Ishikawa (cell line): Measurements from ENCODE around the gene TCP11L2.

ENCODE experiments used
- CEBPB ChIP-seq: IDR thresholded peaks from 2 replicates; pipeline ENCODE4 v1.6.1; 2012
- CREB1 ChIP-seq: IDR thresholded peaks from 2 replicates; pipeline ENCODE4 v1.6.1; 2012; ENCODE audit warnings: low read depth
- EGR1 ChIP-seq: IDR thresholded peaks from 2 replicates; pipeline ENCODE4 v1.6.1; 2012
- EP300 ChIP-seq: IDR thresholded peaks from 2 replicates; pipeline ENCODE4 v1.6.1; 2012; ENCODE audit warnings: borderline replicate concordance
- FOXM1 ChIP-seq: IDR thresholded peaks from 2 replicates; pipeline ENCODE4 v1.6.1; 2012; ENCODE audit warnings: low read depth, borderline replicate concordance
- NFIC ChIP-seq: IDR thresholded peaks from 2 replicates; pipeline ENCODE4 v1.6.1; 2012
- RAD21 ChIP-seq: IDR thresholded peaks from 2 replicates; pipeline ENCODE4 v1.6.1; 2012; ENCODE audit warnings: low read depth
- TAF1 ChIP-seq: IDR thresholded peaks from 2 replicates; pipeline ENCODE4 v1.6.1; 2012; ENCODE audit warnings: low read depth, mild to moderate bottlenecking
- TCF12 ChIP-seq: IDR thresholded peaks from 2 replicates; pipeline ENCODE4 v1.6.1; 2012; ENCODE audit warnings: low read depth
- TEAD4 ChIP-seq: IDR thresholded peaks from 2 replicates; pipeline ENCODE4 v1.6.1; 2012
- YY1 ChIP-seq: IDR thresholded peaks from 2 replicates; pipeline ENCODE4 v1.6.1; 2012; ENCODE audit warnings: low read depth
- TF ChIP-seq, protein P1 (sequence below): IDR thresholded peaks from 2 replicates; pipeline ENCODE4 v1.6.1; 2012
- TF ChIP-seq, protein P2 (sequence below): IDR thresholded peaks from 2 replicates; pipeline ENCODE4 v1.6.1; 2012; ENCODE audit warnings: low read depth, mild to moderate bottlenecking
- TF ChIP-seq, protein P3 (sequence below): IDR thresholded peaks from 2 replicates; pipeline ENCODE4 v1.6.1; 2012

- TF ChIP-seq, protein P1, sequence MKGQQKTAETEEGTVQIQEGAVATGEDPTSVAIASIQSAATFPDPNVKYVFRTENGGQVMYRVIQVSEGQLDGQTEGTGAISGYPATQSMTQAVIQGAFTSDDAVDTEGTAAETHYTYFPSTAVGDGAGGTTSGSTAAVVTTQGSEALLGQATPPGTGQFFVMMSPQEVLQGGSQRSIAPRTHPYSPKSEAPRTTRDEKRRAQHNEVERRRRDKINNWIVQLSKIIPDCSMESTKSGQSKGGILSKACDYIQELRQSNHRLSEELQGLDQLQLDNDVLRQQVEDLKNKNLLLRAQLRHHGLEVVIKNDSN, result no peak
- TF ChIP-seq, protein P2, sequence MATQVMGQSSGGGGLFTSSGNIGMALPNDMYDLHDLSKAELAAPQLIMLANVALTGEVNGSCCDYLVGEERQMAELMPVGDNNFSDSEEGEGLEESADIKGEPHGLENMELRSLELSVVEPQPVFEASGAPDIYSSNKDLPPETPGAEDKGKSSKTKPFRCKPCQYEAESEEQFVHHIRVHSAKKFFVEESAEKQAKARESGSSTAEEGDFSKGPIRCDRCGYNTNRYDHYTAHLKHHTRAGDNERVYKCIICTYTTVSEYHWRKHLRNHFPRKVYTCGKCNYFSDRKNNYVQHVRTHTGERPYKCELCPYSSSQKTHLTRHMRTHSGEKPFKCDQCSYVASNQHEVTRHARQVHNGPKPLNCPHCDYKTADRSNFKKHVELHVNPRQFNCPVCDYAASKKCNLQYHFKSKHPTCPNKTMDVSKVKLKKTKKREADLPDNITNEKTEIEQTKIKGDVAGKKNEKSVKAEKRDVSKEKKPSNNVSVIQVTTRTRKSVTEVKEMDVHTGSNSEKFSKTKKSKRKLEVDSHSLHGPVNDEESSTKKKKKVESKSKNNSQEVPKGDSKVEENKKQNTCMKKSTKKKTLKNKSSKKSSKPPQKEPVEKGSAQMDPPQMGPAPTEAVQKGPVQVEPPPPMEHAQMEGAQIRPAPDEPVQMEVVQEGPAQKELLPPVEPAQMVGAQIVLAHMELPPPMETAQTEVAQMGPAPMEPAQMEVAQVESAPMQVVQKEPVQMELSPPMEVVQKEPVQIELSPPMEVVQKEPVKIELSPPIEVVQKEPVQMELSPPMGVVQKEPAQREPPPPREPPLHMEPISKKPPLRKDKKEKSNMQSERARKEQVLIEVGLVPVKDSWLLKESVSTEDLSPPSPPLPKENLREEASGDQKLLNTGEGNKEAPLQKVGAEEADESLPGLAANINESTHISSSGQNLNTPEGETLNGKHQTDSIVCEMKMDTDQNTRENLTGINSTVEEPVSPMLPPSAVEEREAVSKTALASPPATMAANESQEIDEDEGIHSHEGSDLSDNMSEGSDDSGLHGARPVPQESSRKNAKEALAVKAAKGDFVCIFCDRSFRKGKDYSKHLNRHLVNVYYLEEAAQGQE, result no peak
- TF ChIP-seq RAD21 (no peak), CREB1 (no peak), FOXM1 (no peak), EP300 (no peak), YY1 (no peak), TAF1 (no peak), CEBPB (no peak), EGR1 (no peak), TCF12 (no peak), NFIC (no peak), TEAD4 (no peak)
- TF ChIP-seq, protein P3, sequence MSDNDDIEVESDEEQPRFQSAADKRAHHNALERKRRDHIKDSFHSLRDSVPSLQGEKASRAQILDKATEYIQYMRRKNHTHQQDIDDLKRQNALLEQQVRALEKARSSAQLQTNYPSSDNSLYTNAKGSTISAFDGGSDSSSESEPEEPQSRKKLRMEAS, result no peak
Observed at GRCh38 chr12:106323537-106323936, 21.0 kb downstream of the TCP11L2 start.
